Superior temporal gyrus (tissue), 1 donor: ENCODE measurements around the gene SETD2.
"Not testable (repeated sequence)": the region's sequence is repeated elsewhere in the genome, so short reads cannot be mapped to it uniquely, and the experiment has no call there.

Experiments
- DNase-seq: peaks from one replicate; pipeline ENCODE4 v3.0.0-alpha.2; 2016; ENCODE audit errors: extremely low spot score

SETD2 gene, protein sequence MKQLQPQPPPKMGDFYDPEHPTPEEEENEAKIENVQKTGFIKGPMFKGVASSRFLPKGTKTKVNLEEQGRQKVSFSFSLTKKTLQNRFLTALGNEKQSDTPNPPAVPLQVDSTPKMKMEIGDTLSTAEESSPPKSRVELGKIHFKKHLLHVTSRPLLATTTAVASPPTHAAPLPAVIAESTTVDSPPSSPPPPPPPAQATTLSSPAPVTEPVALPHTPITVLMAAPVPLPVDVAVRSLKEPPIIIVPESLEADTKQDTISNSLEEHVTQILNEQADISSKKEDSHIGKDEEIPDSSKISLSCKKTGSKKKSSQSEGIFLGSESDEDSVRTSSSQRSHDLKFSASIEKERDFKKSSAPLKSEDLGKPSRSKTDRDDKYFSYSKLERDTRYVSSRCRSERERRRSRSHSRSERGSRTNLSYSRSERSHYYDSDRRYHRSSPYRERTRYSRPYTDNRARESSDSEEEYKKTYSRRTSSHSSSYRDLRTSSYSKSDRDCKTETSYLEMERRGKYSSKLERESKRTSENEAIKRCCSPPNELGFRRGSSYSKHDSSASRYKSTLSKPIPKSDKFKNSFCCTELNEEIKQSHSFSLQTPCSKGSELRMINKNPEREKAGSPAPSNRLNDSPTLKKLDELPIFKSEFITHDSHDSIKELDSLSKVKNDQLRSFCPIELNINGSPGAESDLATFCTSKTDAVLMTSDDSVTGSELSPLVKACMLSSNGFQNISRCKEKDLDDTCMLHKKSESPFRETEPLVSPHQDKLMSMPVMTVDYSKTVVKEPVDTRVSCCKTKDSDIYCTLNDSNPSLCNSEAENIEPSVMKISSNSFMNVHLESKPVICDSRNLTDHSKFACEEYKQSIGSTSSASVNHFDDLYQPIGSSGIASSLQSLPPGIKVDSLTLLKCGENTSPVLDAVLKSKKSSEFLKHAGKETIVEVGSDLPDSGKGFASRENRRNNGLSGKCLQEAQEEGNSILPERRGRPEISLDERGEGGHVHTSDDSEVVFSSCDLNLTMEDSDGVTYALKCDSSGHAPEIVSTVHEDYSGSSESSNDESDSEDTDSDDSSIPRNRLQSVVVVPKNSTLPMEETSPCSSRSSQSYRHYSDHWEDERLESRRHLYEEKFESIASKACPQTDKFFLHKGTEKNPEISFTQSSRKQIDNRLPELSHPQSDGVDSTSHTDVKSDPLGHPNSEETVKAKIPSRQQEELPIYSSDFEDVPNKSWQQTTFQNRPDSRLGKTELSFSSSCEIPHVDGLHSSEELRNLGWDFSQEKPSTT (N-terminal part only)

DNA sequence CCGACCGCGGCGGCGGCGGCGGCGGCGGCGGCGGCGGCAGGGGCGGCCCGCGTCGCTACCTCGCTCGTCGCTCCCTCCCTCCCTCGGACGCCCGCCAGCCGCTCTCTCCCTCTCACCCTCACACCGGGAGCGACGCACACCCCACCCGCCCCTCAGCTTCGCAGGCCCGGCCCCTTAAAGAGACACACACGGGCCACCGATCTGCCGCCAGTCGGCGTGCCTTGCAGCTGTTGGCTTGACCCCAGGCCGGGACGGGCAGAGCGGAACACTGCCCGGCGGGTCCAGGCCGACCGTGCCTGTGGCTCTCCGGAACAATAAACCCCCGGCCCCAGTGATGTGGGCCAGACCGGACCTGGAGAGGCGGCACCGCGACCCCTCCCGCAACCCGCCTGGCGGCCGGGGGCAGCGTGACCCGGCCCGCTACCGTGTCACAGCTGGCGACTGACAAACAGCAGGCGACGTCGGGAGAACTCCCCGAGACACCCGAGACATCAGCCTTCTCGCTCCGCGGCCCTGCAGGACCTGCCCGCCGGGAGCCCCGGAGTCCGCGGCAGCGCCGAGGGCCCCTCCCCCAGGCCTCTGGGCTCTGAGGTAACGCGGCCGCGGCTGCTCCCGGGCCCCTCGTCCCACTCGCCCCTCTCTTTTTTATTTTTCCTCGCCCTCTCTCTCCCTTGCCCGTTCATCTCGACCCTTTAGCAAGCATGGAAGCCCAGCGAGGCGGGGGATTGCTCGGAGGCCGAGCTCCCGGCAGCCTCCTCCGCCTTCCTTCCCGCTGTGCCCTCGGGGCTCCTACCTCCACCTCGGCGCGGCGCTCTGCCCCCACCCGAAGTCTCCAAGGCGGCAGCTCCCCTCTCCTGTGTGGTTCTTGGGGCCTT lies at the start of gene SETD2:
Gene SETD2 (minus strand): TSS at position 107 of the 875 bp plus-strand sequence. CDS start 189 bp downstream, outside the sequence.
- peak; percentile 86 for DNase-seq

DNA sequence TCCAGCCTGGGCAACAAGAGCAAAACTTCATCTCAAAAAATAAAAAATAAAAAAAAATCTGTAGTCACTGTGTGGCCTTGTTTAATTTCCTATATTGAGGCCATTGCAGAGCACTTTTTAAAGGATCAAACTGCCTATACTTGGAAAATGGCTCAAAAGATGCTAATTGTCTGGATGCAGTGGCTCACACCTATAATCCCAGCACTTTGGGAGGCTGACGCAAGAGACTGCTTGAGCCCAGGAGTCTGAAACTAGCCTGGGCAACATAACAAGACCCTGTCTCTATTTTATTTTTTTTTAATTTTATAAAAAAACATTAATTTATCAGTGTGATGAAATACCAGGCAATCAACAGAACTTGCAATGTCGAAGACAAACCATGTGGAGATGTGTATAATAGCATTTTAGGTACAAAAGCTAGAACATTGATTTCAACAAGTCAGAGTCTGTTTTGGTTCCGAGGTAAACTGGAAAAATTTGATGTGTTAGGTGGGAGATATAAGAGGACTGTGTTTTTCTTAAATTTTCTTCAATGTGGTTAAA lies 47.0 kb upstream of the SETD2 start:
- no peak for DNase-seq

DNA sequence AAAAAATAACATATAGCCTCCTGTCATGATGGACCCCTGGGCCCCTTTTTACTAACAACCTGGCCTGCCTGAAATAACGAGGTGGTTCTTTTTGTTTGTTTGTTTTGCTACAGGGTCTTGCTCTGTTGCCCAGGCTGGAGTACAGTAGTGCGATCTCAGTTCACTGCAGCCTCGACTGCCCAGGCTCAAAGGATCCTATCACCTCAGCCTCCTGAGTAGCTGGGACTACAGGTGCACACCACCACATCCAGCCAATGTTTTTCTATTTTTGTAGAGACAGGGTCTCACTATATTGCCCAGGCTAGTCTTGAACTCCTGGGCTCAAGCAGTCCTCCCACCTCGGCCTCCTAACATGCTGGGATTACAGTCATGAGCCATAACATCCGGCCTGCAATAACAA lies 42.1 kb upstream of the SETD2 start:
- DNase-seq: not testable (repeated sequence)

DNA sequence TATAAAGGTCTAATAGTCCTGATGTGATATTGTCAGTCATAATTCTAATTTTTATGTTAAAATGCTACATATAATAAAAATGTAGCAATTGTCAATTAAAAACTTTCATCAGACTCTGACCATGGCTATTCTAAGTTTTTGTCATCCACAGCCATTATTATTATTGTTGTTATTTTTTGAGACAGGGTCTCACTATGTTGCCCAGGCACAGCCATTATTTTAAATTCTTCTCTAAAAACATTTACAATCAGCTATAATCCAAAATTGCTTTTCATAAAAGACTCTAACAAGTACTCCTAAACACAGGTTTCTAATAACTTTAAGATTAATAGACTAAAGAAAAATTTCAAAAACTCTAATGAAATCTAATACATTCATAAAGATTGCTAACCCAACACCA lies 41.0 kb upstream of the SETD2 start:
- DNase-seq: no peak

DNA sequence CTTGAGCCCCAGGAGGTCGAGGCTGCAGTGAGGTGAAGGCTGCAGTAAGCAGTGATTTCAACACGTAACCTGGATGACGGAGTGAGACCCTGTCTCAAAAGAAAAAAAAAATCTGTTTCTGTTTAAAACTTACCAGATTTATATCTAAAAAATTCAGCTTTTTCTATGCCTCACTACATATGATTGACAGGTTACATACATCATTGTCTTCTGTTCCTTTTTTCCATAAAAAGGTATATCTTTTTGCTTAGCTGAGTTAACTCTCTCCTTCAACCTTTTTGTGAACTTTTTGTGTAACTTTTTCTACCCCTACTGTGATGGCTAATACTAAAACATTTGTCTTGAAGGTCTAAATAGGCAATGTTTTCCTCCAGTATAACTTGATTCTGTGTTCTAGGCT lies 38.6 kb upstream of the SETD2 start:
- no peak for DNase-seq

DNA sequence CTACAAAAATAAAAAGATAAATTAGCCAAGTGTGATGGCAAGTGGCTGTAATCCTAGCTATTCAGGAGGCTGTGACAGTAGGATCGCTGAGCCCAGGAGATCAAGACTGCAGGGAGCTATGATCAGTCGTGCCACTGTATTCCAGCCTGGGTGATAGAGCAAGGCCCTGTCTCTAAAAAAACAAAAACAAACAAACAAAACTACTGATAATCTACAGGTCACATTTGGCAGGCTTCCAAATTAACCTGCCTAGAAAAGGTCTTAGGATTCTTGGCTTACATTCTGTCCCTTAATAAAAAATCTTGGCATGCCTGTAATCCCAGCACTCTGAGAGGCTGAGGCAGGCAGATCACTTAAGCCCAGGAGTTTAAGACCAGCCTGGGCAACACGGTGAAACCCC lies 33.4 kb upstream of the SETD2 start:
- no peak for DNase-seq

DNA sequence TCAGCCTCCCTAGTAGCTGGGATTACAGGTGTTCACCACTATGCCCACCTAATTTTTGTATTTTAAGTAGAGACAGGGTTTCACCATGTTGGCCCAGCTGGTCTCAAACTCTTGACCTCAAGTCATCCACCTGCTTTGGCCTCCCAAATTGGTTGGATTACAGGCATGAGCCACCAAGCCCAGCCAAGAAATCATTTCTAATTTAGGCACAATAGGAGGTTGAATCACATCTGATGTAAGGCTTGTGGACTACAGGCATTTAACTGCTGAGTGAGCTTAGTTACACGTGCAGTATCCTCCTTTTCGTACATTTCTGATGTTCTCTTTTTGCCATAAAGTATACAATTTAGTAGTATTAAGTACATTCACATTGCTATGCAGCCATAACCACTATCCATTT lies 31.1 kb upstream of the SETD2 start:
- DNase-seq: no peak

DNA sequence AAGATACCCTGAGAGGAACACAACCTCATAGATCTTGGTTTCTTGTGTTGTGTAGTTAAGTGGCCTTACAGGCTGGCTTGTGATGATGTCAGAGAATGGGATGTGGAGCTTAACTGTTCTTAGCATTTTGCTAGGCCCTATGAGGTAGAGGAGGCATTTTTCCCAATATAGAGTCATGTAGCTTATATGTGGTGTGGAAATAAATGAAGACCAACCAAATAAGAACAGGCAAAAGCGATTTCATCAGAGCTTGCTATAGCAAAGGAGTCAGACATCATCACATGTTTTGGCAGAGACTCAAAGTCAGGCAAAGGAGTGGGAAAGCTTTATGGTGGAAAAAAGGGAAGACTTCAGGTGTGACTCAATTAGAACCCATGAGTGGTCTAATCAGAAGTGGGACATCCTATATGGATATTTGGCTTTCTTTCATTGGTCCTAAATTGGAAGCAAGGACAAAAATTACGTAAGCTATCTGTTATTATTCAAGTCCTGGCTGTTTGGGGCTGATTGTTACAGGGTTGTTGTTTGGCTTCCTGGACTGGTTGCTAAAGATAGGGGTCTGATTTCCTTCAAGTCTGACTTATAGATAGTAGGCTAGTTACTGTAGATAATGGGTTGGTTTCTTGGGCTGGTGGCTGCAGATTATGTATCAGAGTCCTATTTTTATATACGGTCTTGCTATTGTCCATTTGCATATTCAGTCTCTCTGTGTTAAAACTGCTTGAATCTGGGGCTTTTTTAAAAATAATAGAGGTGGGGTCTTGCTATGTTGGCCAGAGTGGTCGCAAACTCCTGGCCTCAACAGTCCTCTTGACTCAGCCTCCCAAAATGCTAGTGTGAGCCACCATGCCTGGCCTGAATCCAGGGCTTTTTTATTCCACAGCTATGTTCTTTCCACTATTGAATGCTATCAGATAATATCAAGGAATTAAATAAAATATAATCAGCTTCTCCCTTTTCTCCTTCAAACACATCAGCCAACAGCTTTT lies 30.3 kb upstream of the SETD2 start:
- no peak for DNase-seq

DNA sequence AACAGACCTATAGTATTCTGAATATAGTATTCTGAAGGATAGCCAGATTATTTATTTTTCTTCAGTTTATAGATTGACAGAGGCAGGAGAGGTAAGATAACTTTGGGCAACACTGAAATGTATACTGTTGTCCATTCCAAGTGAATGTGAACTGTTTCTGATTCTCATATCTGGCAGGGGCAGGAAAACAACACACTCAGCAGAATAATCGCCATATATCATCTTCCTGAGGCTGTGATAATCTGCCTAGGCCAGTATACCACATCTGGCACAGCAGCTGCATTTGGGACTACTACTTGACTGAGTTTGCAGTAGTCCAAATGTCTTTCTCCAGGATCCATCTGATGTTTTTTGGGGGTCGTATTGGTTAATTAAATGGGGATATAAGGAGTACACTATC lies 22.4 kb upstream of the SETD2 start:
- DNase-seq: no peak

DNA sequence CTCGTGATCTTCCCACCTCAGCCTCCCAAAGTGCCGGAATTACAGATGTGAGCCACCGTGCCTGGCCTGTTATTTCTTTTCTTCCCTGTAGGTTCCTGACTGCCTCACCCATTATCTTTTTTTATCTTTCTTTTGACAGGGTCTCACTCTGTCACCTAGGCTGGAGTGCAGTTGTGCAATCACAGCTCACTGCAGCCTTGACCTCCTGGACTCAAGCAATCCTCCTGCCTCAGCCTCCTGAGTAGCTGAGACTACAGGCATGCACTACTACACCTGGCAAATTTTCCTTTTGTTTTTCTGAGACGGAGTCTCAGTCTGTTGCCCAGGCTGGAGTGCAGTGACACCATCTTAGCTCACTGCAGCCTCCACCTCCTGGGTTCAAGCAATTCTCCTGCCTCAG lies 17.8 kb upstream of the SETD2 start:
- DNase-seq: not testable (repeated sequence)

DNA sequence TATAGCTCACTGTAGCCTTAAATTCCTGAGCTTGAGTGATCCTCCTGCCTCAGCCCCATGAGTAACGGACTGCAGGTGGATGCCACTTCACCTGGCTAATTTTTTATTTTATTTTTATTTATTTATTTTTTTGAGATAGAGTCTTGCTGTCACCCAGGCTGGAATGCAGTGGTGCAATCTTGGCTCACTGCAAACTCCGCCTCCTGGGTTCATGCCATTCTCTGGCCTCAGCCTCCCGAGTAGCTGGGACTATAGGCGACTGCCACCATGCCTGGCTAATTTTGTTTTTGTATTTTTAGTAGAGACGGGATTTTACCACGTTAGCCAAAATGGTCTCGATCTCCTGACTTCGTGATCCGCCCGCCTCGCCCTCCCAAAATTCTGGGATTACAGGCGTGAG lies 16.1 kb upstream of the SETD2 start:
- DNase-seq: not testable (repeated sequence)

DNA sequence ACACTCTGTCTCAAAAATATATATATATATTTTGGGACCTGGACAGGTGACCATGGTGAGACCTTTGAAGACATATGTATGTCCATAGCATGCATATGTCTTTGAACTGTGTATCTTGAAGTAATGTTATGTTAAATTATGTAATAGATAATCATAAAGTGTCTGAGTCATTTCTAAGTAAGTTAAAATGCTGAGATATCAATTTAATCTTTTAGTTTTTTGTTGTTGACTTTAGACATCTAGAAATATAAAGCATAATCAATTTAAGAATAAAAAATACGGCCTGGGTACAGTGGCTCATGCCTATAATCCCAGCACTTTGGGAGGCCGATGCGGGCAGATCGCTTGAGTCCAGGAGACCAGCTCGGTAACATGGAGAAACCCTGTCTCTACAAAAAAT lies 12.7 kb upstream of the SETD2 start:
- no peak for DNase-seq

DNA sequence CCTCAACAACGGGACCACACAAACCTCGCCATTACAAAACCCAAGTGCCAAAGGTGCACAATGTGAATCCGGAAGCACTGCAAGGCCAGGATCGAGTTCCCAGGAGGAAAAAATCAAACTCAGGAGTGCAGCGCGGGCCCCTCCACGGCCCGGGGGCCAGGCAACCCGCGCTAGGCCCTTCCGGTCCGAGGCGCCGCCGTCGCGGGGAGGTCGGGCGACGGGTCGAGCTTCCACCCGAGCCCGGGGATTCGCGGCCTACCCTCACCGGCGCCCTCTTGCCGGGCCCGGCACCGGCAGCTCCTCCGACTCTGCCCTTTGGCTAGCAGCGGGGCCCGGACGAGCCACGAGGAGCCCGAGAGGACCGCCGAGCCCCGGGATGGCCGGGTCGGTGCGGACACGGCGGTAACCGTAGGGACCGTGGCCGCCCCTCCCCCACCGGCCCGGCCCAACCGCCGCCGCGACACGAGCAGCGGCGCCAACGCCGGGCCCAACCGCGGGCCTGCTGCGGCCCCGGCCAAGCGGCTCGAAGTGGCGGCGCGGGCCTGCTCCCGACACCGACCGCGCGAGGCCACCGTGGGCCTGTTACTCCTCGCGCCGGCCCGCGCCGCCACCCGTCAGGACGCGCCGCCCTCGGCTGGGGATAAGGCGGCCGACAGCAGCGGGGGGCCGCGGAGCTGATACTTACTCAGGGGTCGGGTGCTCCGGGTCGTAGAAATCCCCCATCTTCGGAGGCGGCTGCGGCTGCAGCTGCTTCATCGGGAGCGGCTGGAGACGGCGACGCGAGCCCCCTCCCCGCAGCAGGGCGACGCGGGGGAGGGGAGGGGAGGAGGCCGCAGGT lies 525 bp downstream of the SETD2 start:
- DNase-seq: peak; percentile 29

DNA sequence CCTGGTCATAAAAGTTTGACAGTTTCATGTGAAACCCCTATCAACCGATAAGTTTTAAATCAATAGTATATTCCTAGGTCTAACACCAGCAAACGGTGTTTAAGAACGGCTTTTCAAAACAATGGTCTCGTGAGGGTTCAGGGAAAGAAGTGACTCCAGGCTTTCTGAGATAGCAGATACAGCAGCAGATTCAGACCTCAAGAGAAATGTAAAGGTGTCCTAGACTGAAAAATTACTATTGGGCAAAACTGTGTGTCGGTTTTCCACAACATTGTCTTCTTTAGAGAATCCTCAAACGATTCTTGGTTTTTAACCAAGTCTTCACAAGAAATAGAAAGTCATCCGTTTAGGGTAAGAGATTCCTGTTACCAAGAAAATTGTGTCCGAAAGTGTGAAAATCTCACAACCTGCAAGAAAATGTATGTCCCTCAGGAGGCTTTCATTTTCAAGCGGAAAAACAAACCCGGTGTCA lies 1.2 kb downstream of the SETD2 start:
- DNase-seq: peak; percentile 45

DNA sequence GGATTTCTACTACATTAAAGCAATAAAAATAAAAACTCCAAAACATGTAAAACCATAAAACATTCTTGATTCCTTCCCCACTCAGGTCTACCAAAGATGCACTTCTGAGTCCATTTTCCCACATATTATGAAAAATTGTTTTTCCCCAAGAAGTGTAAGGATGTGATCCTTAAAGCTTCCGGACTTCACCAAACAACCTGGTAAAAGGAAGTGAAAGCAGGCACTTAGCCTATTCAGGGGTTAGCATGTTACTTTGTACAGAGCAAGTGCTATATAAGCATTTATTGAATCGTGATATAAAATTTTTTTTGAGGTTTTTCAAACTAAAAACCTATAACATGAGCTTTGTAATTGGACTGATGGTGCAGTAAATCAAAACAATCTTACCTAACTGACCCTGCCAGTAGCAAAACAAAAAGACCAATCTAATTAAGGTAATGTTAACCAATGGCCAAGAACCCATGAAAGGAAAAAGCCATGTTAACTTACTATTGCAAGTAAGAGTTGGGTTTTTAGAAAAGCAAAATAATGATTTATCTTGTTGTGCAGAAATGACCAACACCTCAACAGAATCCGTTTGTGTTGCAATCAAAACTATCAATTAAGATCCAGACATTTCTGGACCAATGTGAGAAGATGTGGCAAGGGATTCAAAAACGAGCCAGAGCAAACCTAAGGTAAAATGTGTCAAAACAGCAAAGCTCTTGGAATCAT lies 1.8 kb downstream of the SETD2 start:
- DNase-seq: no peak

DNA sequence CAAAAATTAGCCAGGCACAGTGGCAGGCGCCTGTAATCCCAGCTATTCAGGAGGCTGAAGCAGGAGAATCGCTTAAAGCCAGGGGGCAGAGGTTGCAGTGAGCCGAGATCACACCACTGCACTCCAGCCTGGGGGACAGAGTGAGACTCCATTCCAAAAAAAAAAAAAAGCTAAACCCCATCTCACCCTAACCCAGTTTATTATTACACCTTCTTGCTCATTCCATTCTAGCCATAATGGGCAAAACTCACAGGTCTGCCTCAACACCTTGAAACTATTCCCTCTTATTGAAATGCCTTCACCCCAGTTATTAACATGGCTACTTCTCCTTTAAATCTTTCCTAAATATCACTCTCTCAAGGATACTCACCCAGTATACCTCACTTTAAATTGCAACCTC lies 4.1 kb downstream of the SETD2 start:
- DNase-seq: no peak

DNA sequence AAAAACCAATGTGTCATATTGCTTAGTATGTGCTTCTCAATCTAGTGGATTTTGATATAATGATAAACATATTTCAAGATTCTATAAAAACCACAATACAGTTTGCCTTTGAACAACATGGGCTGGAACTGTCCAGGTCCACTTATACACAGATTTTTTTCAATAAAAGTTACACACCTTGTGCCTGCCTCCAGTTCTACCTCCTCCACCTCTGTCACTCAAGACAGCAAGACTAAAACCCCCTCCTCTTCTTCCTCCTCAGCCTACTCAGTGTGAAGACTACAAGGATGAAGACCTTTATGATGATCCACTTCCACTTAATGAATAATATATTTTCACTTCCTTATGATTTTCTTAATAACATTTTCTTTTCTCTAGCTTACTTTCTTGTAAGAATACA lies 5.7 kb downstream of the SETD2 start:
- no peak for DNase-seq

DNA sequence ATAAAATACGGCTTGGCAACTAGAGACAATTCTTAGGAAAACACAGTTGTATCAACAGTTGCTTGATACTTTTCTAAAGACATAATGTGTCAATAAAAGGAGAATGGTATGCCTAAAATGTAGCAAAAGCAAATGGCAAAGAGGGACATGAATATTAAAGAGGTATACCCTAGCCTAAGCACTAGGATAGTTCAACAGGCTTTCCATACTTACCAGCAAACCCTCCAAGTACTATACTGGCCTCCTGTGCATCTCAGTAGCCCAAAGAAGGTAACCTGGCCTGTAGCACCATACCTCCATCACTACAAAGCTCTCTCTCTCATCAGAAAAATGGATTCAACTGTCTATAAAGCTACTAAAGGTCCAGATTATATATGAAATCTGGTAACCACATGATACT lies 7.5 kb downstream of the SETD2 start:
- no peak for DNase-seq
